Common myeloid progenitor, CD34-positive (primary cell): ENCODE results near the gene OTOP2.
"Not testable (repeated sequence)": the region's sequence is repeated elsewhere in the genome, so short reads cannot be mapped to it uniquely, and the experiment has no call there.

Source experiments
- CTCF ChIA-PET: fragments of 350-600 bp; sonication (Branson Sonifier 250); formaldehyde crosslinking; loops from one replicate; lab custom pipeline; 2021; ENCODE audit warnings: antibody characterized with exemption; lab: Charles Lee
- POLR2A ChIA-PET: fragments of 350-600 bp; sonication (Branson Sonifier 250); formaldehyde crosslinking; loops from one replicate; lab custom pipeline; 2021; ENCODE audit warnings: antibody characterized with exemption; lab: Charles Lee
- DNase-seq, 3 donors: peaks; one replicate each; pipeline versions ENCODE4 v3.0.0 to v3.0.0-alpha.2; 2013
- H3K27ac ChIP-seq, 2 experiments: 1 replicate in 1 of 2; 2 replicates in 1 of 2; pipeline ENCODE4 v1.7.0; 2013; ENCODE audit warnings: inconsistent platforms in 2 of 2, low read length in 2 of 2, mild to moderate bottlenecking in 2 of 2, low read depth in 1 of 2, moderate library complexity in 1 of 2; ENCODE audit not compliant: severe bottlenecking in 2 of 2, insufficient read depth in 1 of 2, poor library complexity in 1 of 2
- H3K27me3 ChIP-seq, 5 experiments: replicated peaks in 2 of 5; 1 replicate in 3 of 5; 2 replicates in 2 of 5; pipeline versions ENCODE4 v1.6.1 to v1.7.0; 2013; ENCODE audit warnings: low read length in 4 of 5, mild to moderate bottlenecking in 2 of 5, moderate library complexity in 2 of 5, inconsistent platforms in 1 of 5; ENCODE audit not compliant: insufficient read depth in 5 of 5, control insufficient read depth in 4 of 5
- H3K36me3 ChIP-seq, 4 experiments: 1 replicate in 2 of 4; 2 replicates in 2 of 4; pipeline versions ENCODE4 v1.6.1 to v1.7.0; 2013; ENCODE audit warnings: low read length in 3 of 4, control low read depth in 1 of 4, mild to moderate bottlenecking in 1 of 4; ENCODE audit not compliant: control insufficient read depth in 4 of 4, insufficient read depth in 4 of 4
- H3K4me1 ChIP-seq, 4 experiments: 1 replicate in 3 of 4; 2 replicates in 1 of 4; pipeline versions ENCODE4 v1.6.1 to v1.7.1; 2013; ENCODE audit warnings: low read length in 3 of 4, mild to moderate bottlenecking in 3 of 4, control low read depth in 1 of 4, inconsistent platforms in 1 of 4, moderate library complexity in 1 of 4; ENCODE audit not compliant: control insufficient read depth in 4 of 4, insufficient read depth in 4 of 4; ENCODE audit errors: control extremely low read depth in 1 of 4
- H3K4me3 ChIP-seq, 7 experiments: 1 replicate in 4 of 7; 2 replicates in 3 of 7; pipeline versions ENCODE4 v1.5.1 to v1.7.0; 2013; ENCODE audit warnings: mild to moderate bottlenecking in 7 of 7, low read length in 6 of 7, moderate library complexity in 6 of 7, inconsistent platforms in 2 of 7, low read depth in 2 of 7, control low read depth in 1 of 7; ENCODE audit not compliant: insufficient read depth in 4 of 7, control insufficient read depth in 1 of 7; ENCODE audit errors: extremely low read depth in 1 of 7
- H3K9me3 ChIP-seq, 5 experiments: 1 replicate in 4 of 5; 2 replicates in 1 of 5; pipeline versions ENCODE4 v1.6.1 to v1.7.1; 2013; ENCODE audit warnings: low read length in 4 of 5, mild to moderate bottlenecking in 2 of 5, inconsistent platforms in 1 of 5, low read depth in 1 of 5, moderate library complexity in 1 of 5; ENCODE audit not compliant: control insufficient read depth in 4 of 5, insufficient read depth in 2 of 5; ENCODE audit errors: control extremely low read depth in 1 of 5
- WGBS: methylation state at CpG from one replicate; pipeline ENCODE4 v1.1.5; 2013; ENCODE audit not compliant: insufficient coverage; 5-methylcytosine and 5-hydroxymethylcytosine counted together

OTOP2 gene

GRCh38 chr17:74901353-74902135, 22.5 kb upstream of the OTOP2 start:
- Histone ChIP-seq H3K9me3 (no peaks in the 10 kb centered on the region), H3K36me3 (no peaks in the 10 kb centered on the region), H3K4me3 (no peak overlapping the region), H3K27me3 (peaks cover 0 to 6% (median 2%) of the 10 kb centered on the region in 5 experiments), H3K27ac (no peak overlapping the region), H3K4me1 (peaks cover 0 to 18% (median 7%) of the 10 kb centered on the region in 4 experiments)
- ChIA-PET POLR2A (no interaction called here), CTCF (interaction anchor here (0.7 to 1.9 kb wide), 3 partner anchors 10 to 14 kb away, joined by 3 to 5 read pairs (median 4); no protein-coding TSS in a partner anchor)
- peak; percentile 34 to 69 (median 54) for DNase-seq
- 33% methylated on average over 5 of the region's 14 CpGs for WGBS

DNA sequence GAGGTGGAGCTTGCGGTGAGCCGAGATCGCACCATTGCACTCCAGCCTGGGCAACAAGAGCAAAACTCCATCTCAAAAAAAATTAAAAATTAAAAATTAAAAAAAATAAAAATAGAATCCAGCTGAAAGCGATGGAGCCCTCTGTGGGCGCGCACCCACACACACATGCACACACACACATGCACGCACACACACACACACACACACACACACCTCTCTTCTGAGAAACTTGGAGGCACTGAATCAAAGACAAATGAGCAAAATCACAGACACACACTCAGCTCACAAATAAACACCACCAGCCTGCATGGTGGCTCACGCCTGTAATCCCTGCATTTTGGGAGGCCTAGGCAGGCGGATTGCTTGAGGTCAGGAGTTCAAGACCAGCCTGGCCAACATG, 21.0 kb upstream of the OTOP2 start:
- peaks cover 0 to 18% (median 7%) of the 10 kb centered on the region in 4 experiments for H3K4me1 ChIP-seq
- no peak overlapping the region for H3K27ac ChIP-seq
- POLR2A ChIA-PET = interaction anchor here (0.6 kb wide), 1 partner anchor 22 kb away, joined by 3 read pairs; no protein-coding TSS in a partner anchor
- 100% methylated on average over 1 of the region's 9 CpGs for WGBS
- H3K4me3 ChIP-seq = no peak overlapping the region
- H3K36me3 ChIP-seq = no peaks in the 10 kb centered on the region
- no peaks in the 10 kb centered on the region for H3K9me3 ChIP-seq
- CTCF ChIA-PET = interaction anchor here (1.0 to 1.9 kb wide), 3 partner anchors 12 to 31 kb away, joined by 3 to 5 read pairs (median 4); no protein-coding TSS in a partner anchor
- peaks cover 0 to 3% (median 0%) of the 10 kb centered on the region in 5 experiments for H3K27me3 ChIP-seq
- DNase-seq = peak in 1 of 3 donors; percentile 24

DNA sequence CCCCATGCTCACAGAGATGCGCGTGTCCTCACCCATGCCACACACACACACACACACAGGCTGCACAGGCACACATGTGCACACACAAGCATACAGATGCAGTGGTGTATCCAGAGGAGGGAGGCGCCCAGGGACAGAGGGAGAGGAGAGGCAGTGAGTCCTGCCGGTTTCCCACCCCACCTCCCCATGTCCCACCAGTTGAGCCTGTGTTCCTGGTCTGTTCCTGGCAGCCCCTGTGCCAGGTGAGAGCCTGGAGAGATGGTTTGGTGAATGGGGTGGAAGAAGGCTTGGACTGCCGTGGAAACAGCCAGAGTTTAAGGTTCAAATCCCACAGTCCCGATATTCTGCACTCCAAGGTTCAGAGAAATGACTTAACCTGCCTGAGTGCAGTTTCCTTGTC, 20.4 kb upstream of the OTOP2 start:
- peaks cover 0 to 18% (median 7%) of the 10 kb centered on the region in 4 experiments for H3K4me1 ChIP-seq
- no peaks in the 10 kb centered on the region for H3K9me3 ChIP-seq
- H3K27me3 ChIP-seq = peaks cover 0 to 3% (median 0%) of the 10 kb centered on the region in 5 experiments
- H3K36me3 ChIP-seq = no peaks in the 10 kb centered on the region
- no peak for DNase-seq
- CTCF ChIA-PET = interaction anchor here (1.0 kb wide), 1 partner anchor 13 kb away, joined by 4 read pairs; no protein-coding TSS in a partner anchor
- POLR2A ChIA-PET = interaction anchor here (0.6 kb wide), 1 partner anchor 23 kb away, joined by 3 read pairs; no protein-coding TSS in a partner anchor
- H3K4me3 ChIP-seq = no peak overlapping the region
- WGBS = 91% methylated on average over 3 of the region's 6 CpGs
- no peak overlapping the region for H3K27ac ChIP-seq

GRCh38 chr17:74904687-74905409, 19.2 kb upstream of the OTOP2 start:
- DNase-seq = no peak
- Histone ChIP-seq H3K4me1 (peaks cover 0 to 18% (median 7%) of the 10 kb centered on the region in 4 experiments), H3K27me3 (peaks cover 0 to 5% (median 0%) of the 10 kb centered on the region in 5 experiments), H3K36me3 (no peaks in the 10 kb centered on the region), H3K27ac (no peak overlapping the region), H3K4me3 (no peak overlapping the region), H3K9me3 (no peaks in the 10 kb centered on the region)
- CTCF ChIA-PET = interaction anchor here (1.1 kb wide), 1 partner anchor 10 kb away, joined by 3 read pairs; no protein-coding TSS in a partner anchor
- POLR2A ChIA-PET = no interaction called here
- 98% methylated on average over 6 of the region's 7 CpGs for WGBS

DNA sequence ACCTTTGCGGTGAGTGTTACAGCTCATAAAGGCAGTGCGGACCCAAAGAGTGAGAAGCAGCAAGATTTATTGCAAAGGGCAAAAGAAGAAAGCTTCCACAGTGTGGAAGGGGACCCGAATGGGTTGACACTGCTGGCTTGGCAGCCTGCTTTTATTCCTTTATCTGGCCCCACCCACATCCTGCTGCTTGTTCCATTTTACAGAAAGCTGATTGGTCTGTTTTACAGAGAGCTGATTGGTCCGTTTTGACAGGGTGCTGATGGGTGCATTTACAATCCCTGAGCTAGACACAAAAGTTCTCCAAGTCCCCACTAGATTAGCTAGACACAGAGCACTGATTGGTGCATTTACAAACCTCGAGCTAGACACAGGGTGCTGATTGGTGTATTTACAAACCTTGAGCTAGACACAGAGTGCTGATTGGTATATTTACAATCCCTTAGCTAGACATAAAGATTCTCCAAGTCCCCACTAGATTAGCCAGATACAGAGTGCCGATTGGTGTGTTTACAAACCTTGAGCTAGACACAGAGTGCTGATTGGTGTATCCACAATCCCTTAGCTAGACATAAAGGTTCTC, 17.8 kb upstream of the OTOP2 start:
- H3K27me3 ChIP-seq, H3K36me3 ChIP-seq, POLR2A ChIA-PET, H3K4me3 ChIP-seq, H3K9me3 ChIP-seq, H3K27ac ChIP-seq, DNase-seq: not testable (repeated sequence)
- peaks cover 0 to 13% (median 6%) of the 10 kb centered on the region in 4 experiments for H3K4me1 ChIP-seq
- CTCF ChIA-PET = interaction anchor here (0.7 to 1.6 kb wide), 5 partner anchors 10 to 25 kb away, joined by 3 to 4 read pairs (median 3); no protein-coding TSS in a partner anchor
- 78% methylated on average over 4 of the region's 6 CpGs for WGBS

DNA sequence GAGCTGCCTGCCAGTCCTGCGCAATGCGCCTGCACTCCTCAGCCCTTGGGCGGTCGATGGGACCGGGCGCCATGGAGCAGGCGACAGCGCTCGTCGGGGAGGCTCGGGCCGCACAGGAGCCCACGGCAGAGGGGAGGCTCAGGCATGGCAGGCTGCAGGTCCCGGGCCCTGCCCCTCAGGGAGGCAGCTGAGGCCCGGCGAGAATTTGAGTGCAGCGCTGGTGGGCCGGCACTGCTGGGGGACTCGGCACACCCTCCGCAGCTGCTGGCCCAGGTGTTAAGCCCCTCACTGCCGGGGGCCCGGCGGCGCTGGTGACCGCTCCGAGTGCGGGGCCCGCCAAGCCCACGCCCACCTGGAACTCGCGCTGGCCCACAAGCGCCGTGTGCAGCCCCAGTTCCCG, 17.1 kb upstream of the OTOP2 start:
- Histone ChIP-seq H3K4me3 (no peak overlapping the region), H3K27ac (no peak overlapping the region), H3K4me1 (peaks cover 0 to 6% (median 3%) of the 10 kb centered on the region in 4 experiments), H3K36me3 (no peaks in the 10 kb centered on the region), H3K27me3 (peaks cover 0 to 2% (median 0%) of the 10 kb centered on the region in 5 experiments), H3K9me3 (no peaks in the 10 kb centered on the region)
- 97% methylated on average over 27 of the region's 34 CpGs for WGBS
- ChIA-PET CTCF (interaction anchor here (1.3 to 1.6 kb wide), 2 partner anchors 11 to 14 kb away, joined by 4 read pairs; no protein-coding TSS in a partner anchor), POLR2A (no interaction called here)
- no peak for DNase-seq
